Lung (tissue), 16 donors: ENCODE measurements around the gene ATP12A. TPM values are rescaled to one million over a fixed set of nuclear protein-coding genes. Genes with fewer than 3 reads are reported as not detected.

Experiments
- ATAC-seq: fragments of 200-7000 bp; cut with Tn5 transposase; one replicate; pipeline ENCODE4 v1.9.1; 2020; ENCODE audit warnings: moderate number of reproducible peaks; ENCODE audit not compliant: insufficient read depth, low FRiP score
- DNase-seq, 3 donors: peaks; one replicate each; pipeline ENCODE4 v3.0.0-alpha.2; 2013 to 2017
- H3K27ac ChIP-seq, 2 donors: one replicate each; pipeline ENCODE4 v1.5.1; 2013; ENCODE audit warnings: mild to moderate bottlenecking in 2 of 2, moderate library complexity in 2 of 2, control low read depth in 1 of 2, inconsistent platforms in 1 of 2, low read depth in 1 of 2, low read length in 1 of 2
- H3K27me3 ChIP-seq, 3 donors: one replicate each; pipeline ENCODE4 v1.5.1; 2013; ENCODE audit warnings: low read length in 2 of 3; ENCODE audit not compliant: control insufficient read depth in 3 of 3, insufficient read depth in 3 of 3
- H3K36me3 ChIP-seq, 4 donors: one replicate each; pipeline ENCODE4 v1.5.1; 2013; ENCODE audit warnings: low read length in 4 of 4, mild to moderate bottlenecking in 1 of 4, moderate library complexity in 1 of 4; ENCODE audit not compliant: control insufficient read depth in 4 of 4, insufficient read depth in 4 of 4
- H3K4me1 ChIP-seq, 5 donors: one replicate each; pipeline ENCODE4 v1.5.1; 2013; ENCODE audit warnings: low read length in 5 of 5, mild to moderate bottlenecking in 2 of 5, moderate library complexity in 1 of 5; ENCODE audit not compliant: control insufficient read depth in 5 of 5, insufficient read depth in 5 of 5
- H3K4me3 ChIP-seq: one replicate; pipeline ENCODE4 v1.5.1; 2013; ENCODE audit warnings: mild to moderate bottlenecking, control low read depth, moderate library complexity
- H3K9ac ChIP-seq, 2 donors: one replicate each; pipeline ENCODE4 v1.5.1; 2013; ENCODE audit warnings: low read length in 2 of 2, control low read depth in 1 of 2; ENCODE audit not compliant: insufficient read depth in 1 of 2
- H3K9me3 ChIP-seq, 4 donors: one replicate each; pipeline ENCODE4 v1.5.1; 2013; ENCODE audit warnings: low read length in 3 of 4, mild to moderate bottlenecking in 1 of 4, moderate library complexity in 1 of 4; ENCODE audit not compliant: control insufficient read depth in 4 of 4, insufficient read depth in 3 of 4
- WGBS, 2 donors: extraction: QIAGEN DNeasy Blood & Tissue Kit; methylation state at CpG; one replicate each; pipeline ENCODE4 v1.1.7; 2013; 5-methylcytosine and 5-hydroxymethylcytosine counted together
- long read RNA-seq, 5 donors: transcript quantifications; one replicate each; lab custom pipeline, GENCODE V29; 2026
- polyA plus RNA-seq, 2 donors: library from polyadenylated mRNA; stranded (reverse); fragments of 200-250 nt; gene quantifications; one replicate each; pipeline ENCODE4 v1.2.1, GENCODE V29; 2013
- total RNA-seq, 2 donors: library from RNA; depleted of rRNA in 1 of 2; stranded (reverse); fragments of >200 nt in 1 of 2; gene quantifications; one replicate each; pipeline ENCODE4 v1.2.1, GENCODE V29; 2014 to 2021
- TF ChIP-seq, protein P1 (sequence below): IDR thresholded peaks from 2 replicates; pipeline ENCODE4 v1.5.1; 2012; ENCODE audit warnings: mild to moderate bottlenecking; ENCODE audit errors: control extremely low read depth, extremely low read depth
- donor health status: control.
- donor health status: control.
- donor health status: Bipolar disorder and iron deficiency.
- donor health status: healthy.
- donor health status: DM: yes; HTN: yes; CAD: no.

ATP12A gene
- total RNA-seq, result 1 to 10 TPM in 1 of 2 donors, under 1 TPM in 1; 0.40 to 3.1 TPM
- polyA plus RNA-seq, result 10 to 100 TPM in 1 of 2 donors, 1 to 10 TPM in 1; 1.2 to 11.7 TPM
- long read RNA-seq, donor 1, result 0 reads
- long read RNA-seq, donor 2, result 0 reads
- long read RNA-seq, donor 3, result 0 reads
- long read RNA-seq, donor 4, result 0 reads
- long read RNA-seq, donor 5, result 0 reads

- ATAC-seq (no peak), DNase-seq (peak in 1 of 3 donors; percentile 24)
- H3K27ac ChIP-seq, result no peak within 1 kb of the TSS
- H3K27me3 ChIP-seq, result peaks cover 0 to 35% (median 23%) of the 10 kb centered on the region in 3 donors
- no peaks in the 10 kb centered on the region for H3K36me3 ChIP-seq
- peaks cover 0 to 5% (median 0%) of the 10 kb centered on the region in 4 donors for H3K9me3 ChIP-seq
- WGBS, 2 donors, result 0 to 2% methylated on average over 46 to 75 of the region's 75 CpGs
- TF ChIP-seq, protein P1, sequence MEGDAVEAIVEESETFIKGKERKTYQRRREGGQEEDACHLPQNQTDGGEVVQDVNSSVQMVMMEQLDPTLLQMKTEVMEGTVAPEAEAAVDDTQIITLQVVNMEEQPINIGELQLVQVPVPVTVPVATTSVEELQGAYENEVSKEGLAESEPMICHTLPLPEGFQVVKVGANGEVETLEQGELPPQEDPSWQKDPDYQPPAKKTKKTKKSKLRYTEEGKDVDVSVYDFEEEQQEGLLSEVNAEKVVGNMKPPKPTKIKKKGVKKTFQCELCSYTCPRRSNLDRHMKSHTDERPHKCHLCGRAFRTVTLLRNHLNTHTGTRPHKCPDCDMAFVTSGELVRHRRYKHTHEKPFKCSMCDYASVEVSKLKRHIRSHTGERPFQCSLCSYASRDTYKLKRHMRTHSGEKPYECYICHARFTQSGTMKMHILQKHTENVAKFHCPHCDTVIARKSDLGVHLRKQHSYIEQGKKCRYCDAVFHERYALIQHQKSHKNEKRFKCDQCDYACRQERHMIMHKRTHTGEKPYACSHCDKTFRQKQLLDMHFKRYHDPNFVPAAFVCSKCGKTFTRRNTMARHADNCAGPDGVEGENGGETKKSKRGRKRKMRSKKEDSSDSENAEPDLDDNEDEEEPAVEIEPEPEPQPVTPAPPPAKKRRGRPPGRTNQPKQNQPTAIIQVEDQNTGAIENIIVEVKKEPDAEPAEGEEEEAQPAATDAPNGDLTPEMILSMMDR, result no peak
- peaks cover 0 to 7% (median 0%) of the 10 kb centered on the region in 5 donors for H3K4me1 ChIP-seq
- H3K4me3 ChIP-seq, result peak within 1 kb of the TSS; percentile 3
- H3K9ac ChIP-seq, result no peak within 1 kb of the TSS
These were observed at the start of gene ATP12A for GRCh38 chr13:24680258-24680920. ATP12A (plus strand) TSS chr13:24680408; CDS start chr13:24680744, 336 bp downstream.

DNA sequence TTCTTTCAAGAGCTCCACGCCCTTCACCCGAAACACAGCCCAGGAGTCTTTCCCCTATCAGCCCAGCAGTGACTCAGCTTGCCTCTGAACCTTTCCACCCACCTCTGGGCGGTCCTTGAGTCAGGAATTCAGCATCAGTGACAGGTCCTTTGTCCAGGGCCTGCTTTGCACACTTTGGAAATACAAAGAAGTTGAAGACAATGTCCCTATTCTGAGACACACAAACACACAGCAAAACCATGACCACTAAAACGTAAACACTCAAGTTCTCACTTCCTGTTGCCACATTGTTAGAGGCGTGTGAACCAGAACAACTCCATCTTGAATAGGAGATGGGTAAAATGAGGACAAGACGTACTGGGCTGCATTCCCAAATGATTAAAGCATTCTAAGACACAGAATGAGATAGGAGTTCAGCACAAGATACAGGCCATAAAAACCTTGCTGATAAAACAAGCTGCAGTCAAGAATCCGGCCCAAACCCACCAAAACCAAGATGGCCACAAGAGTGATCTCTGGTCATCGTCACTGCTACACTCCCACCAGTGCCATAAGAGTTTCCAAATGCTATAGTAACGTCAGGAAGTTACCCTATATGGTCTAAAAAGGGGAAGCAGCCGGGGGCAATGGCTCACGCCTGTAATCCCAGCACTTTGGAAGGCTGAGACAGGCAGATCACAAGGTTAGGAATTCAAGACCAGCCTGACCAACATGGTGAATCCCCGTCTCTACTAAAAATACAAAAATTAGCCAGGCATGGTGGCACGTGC lies 49.2 kb upstream of the ATP12A start:
- no peaks in the 10 kb centered on the region for H3K36me3 ChIP-seq
- ATAC-seq (peak; percentile 70), DNase-seq (peak in 2 of 3 donors; percentile 31 to 34)
- 54 to 63% methylated on average over 13 of the region's 13 CpGs for WGBS, 2 donors
- no peaks in the 10 kb centered on the region for H3K9me3 ChIP-seq
- H3K9ac ChIP-seq, result no peak overlapping the region
- peaks cover 0 to 4% (median 0%) of the 10 kb centered on the region in 5 donors for H3K4me1 ChIP-seq
- peak overlapping the region in 1 of 2 donors; percentile 43 for H3K27ac ChIP-seq
- no peak overlapping the region for H3K4me3 ChIP-seq
- TF ChIP-seq, protein P1, result no peak
- H3K27me3 ChIP-seq, result no peaks in the 10 kb centered on the region

- Histone ChIP-seq H3K27me3 (no peaks in the 10 kb centered on the region), H3K9ac (no peak overlapping the region), H3K4me3 (no peak overlapping the region), H3K27ac (no peak overlapping the region), H3K9me3 (no peaks in the 10 kb centered on the region), H3K36me3 (no peaks in the 10 kb centered on the region), H3K4me1 (peaks cover 0 to 4% (median 0%) of the 10 kb centered on the region in 5 donors)
- ATAC-seq (no peak), DNase-seq (no peak)
- 89 to 91% methylated on average over 5 of the region's 5 CpGs for WGBS, 2 donors
- TF ChIP-seq, protein P1, result no peak
These were observed 48.3 kb upstream of the ATP12A start for GRCh38 chr13:24631922-24632321.
